GM19395 (cell line): Measurements from ENCODE around the gene RBBP4.

Experiments
- ATAC-seq: cut with Tn5 transposase; IDR thresholded peaks from one replicate; pipeline ENCODE4 v1.9.1; 2021; ENCODE audit warnings: mild to moderate bottlenecking, moderate library complexity; ENCODE audit not compliant: unreplicated experiment

RBBP4 gene

DNA sequence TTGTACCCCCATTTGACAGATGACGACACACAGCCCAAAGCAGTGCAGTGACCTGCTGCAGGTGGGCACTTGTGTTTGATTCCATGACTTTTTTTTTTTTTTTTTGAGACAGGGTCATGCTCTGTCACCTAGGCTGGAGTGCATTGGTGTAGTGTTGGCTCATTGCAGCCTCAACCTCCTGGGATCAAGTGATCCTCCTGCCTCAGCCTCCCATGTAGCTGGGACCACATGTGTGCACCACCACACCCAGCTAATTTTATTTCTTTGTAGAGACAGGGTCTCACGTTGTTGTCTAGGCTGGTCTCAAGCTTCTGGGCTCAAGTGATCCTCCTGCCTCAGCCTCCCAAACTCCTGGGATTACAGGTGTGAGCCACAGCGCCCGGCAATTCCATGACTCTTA is 66.5 kb downstream of the RBBP4 start:
- ATAC-seq: no peak

DNA sequence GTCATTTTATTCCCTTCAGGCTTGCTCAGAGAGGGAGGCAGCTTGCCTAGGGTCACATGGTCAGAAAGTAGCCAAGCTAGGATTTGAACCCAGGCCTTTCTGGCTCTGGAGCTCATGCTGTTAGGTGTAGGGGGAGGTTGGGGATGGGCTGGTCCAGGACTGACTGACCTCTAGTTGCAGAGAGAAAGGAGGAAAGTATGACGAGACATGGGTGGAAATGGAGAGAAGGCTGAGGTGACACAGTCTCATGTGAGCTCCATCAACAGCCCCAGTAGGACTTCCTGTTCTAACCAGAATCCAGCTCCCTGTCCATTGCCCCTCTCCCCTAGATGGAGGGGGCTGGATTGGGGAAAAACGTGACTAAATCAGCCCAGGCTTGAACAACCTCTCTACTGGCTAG is 67.0 kb downstream of the RBBP4 start:
- ATAC-seq: no peak

DNA sequence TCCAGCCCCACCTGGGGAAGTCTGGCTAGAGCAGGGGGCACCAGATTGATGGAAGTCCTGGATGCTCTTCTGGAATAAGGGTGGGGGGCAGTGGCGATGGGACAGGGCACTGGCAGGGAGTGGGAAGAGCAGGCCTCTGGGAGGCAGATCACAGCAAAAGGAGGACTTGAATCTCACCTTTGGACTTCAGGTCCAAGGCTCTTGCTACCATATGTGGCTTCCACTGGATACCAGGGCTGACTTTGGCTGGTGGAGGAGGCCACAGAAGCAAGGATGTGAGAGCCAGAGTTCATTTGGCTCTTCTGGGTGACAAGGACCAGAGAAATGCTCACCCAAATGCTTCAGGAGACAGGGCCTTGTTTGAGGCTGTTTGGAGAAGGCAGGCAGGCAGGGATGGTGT is 67.5 kb downstream of the RBBP4 start:
- no peak for ATAC-seq

DNA sequence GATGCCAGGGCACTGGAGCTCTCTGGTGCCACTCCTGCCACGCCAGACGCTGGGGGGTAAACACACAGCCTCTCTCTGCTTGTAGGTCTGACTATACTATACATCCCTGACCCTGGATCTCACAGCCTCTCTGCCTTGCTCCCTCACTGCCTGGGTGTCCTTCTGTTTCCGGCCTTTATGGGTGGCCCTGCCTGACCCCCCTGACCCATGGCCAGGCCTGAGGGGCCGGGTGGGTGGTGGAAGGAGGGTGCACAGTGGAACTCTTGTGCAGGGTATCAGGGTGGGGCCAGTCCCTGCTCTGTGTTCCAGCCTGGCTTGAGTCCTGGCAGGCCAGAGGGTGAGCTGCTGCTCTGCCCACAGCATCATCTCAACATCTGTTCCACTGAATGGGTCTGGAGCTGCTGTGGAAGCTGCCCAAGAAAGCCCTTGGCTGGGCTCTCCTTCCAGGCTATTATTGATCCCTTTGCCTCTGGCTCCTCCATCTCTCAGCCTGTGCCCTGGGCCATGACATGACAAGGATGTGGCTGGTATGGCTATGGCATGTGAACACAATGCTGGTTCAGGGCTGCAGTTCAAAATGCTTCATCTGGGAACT is 68.8 kb downstream of the RBBP4 start:
- ATAC-seq: no peak

DNA sequence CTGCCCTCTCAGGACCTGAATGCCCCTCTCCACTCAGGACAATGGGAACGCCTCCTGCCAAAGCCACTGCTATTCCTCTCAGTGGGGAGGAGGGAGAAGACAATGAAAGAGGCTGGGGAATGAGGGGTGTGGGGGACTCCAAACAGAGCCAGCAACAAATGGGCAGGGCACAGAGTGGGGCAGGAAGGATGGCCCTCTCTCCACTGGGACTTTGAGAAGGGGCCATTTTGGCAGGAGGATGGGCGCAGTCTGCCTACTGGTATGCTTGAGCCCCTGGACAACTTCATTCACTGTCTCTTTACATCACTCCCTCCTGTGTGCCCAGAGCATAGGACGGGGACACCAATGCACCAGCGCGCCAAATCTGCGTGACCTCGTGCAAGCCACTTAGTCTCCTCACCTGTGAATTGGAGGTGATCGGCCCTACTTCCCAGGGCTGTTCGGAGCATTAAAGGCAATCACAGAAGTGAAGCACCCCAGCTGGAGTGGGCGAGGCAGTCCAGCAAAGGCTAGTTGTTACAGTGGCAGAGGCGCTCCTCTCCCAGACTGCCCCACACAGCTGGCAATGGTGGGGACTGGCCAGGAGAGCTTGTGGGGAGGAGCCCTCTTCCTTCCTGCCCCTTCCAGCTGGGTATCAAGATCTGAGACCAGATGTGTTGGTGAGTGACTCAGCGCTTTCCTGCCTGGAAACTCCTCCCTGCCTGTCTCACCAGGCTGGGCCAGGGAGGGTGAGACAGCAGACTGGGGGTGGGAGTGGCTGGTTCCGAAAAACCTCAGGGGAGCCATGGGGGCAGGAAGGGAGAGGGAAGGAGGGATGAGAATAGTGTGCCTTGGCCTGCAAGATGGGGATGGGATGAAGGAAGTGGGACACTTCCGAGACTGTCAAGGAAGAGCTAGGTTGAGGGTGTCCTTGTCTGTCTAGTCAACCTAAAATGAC is 73.9 kb downstream of the RBBP4 start:
- no peak for ATAC-seq

DNA sequence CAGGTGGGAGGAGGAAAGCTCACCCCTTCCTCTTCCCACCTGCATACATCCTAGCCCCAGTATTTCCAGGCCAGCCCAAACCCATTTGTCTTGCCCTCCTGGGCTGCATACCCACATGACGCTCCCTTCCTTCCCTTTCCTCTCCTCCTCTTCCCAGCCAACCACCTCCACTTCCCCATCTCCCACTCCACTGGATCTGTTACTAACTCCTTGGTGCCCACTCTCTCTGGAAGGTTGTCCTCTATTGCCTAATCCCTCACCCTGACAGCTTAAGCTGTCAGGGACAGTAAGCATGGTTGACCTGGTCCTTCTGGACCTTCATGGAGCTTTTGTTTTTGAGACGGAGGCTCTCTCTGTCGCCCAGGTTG is 74.6 kb downstream of the RBBP4 start:
- no peak for ATAC-seq

DNA sequence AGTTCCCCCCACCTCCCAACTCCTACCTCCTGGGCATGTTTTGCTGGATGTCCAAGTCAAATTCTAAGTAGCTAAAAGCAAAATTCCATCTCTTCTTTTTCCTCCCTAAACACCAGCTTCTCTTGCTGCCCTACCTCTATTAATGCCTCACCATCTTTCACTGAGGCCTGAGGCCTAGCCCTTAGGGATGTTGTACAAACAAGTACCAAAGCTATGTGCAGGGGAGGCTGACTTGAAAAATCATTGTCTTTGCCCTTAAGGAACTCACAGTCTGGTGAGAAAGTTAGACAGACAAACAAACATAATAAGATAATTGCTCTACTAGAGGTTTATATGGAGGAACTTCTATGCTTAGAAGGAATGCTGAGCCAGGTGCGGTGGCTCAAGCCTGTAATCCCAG is 76.9 kb downstream of the RBBP4 start:
- ATAC-seq: no peak

DNA sequence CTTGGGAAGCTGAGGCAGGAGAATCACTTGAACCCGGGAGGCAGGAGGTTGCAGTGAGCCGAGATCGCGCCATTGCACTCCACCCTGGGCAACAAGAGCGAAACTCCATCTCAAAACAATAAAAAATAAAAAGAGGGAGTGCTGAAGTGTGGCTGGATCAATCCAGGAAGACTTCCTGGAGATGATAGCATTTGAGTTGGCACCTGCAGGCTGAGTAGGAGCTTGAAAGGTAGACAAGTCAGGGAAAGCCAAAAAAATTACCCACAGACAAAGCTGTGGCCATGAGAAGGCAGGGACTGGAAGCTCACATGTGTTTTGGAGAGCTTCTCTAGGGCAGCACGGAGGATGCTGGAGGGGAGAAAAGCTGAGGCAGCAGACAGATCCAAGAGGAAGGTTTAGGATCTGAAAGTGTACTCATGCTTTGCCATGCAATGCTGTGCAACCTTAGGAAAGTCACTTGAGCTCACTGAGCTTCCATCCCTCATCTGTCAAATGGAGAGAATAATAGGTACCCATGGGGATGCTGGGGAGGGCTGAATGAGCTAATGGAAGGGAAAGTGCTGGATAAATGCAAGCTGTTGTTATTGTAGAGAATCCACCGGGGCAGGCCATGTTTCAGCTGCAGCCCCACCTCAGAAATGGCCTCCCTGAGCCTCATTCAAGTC is 77.5 kb downstream of the RBBP4 start:
- ATAC-seq: no peak

DNA sequence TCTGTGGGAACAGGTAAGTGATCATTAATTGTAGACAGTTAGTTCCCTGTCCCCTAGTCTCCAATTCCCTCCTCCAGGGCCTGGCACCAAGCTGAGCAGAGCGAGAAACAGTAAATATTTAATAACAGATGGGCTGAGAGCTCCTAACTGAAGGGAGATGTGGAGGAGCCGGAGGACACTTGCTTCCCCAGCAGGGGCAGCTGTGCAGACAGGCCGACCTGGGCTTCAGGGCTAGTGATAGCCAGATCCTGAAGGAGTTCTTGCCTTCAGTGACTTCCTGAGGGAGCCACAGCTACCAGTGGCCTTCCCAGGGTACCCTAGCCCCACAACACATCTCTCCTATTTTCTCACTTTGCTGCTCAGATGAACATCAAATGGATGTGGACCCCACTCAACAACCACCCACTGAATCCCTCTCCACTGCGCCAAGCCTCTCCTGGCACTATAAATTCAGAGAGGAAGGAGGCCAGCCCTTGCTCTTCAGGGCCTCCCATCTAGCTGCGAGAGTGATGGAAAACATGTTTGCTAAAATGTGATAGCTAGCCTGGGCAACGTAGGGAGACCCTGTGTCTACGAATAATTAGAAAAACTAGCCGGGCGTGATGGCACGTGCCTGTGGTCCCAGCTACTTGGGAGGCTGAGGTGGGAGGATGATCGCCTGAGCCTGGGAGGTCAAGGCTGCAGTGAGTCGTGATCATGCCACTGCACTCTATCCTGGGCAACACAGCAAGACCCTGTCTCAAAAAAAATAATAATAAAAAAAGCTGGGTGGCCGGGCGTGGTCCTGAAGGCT is 78.4 kb downstream of the RBBP4 start:
- ATAC-seq: no peak

DNA sequence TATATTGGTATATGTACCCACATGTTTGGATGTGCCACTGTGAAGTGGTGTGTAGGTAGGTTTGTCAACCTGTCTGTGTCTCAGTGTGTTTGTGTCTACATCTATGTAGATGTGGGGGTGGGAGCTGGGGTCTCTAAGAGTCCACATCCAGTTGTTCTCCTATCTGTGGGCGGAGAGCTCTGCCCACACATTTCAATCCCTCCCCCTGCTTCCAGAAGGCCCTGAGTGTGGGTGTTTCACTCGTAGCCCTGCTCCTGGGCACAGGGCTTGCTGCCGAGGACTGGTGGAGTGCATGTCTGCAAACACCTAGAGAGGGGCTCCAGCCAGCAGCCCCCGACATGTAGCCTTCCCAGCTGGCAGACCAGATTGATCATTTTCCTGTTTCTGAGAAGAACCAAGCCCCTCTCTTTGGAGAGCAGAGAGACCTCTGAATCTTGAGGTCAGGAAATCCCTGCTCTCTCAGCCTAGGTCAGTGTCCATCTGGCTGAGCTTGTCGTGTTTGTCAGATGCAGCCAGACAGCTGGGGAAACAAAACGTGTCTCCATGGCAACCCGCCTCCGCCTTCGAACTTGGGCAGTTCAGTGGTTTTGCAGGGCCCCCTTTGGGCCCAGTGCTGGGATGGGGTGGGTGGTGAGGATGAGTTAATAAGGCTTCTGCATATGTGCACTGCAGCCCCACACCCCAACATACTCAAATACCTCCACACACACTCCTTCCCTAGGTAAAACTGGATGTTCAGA is 82.7 kb downstream of the RBBP4 start:
- ATAC-seq: no peak
